Measurements from ENCODE around the gene DNAJC11.
A peak's percentile ranks its signal among the peaks of the same experiment; 100 is the strongest.

GRCh38 chr1:6634371-6635052 is 67.1 kb downstream of the DNAJC11 start:
- TF ChIP-seq CTCF (IDR thresholded peaks at IDR 0.05) (peak in 5 of 6 experiments; percentile 40 to 66 (median 45)), POLR2A (IDR thresholded peaks at IDR 0.05) (no peak)
